GM12873 (cell line): ENCODE data around the gene MYOC.

Experiments
- TF ChIP-seq, protein P1 (sequence below): IDR thresholded peaks from 2 replicates; pipeline ENCODE4 v1.5.1; 2012; ENCODE audit warnings: low read depth, mild to moderate bottlenecking, moderate library complexity, low read length, control low read depth; ENCODE audit not compliant: insufficient read depth; ENCODE audit errors: missing control alignments

The MYOC gene

DNA sequence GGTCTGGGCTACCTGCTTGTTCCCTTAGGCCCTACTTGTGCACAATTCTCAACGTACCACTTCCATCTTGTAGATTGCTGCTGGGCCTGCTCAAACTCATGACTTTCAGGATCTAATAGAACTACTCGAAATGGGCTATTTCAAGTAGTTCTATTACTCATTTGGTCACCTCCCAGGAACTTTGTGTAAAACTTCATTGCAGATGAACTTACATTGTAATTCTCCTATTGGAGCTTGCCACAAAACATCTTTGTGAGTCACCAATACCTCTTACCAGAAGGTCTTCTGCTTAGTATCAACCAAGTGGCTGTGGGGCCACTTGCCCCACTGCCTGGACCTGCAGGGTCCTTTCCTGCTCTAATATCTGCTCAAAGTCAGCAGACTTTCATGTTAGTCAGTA lies 41.2 kb downstream of the MYOC start:
- TF ChIP-seq, protein P1, sequence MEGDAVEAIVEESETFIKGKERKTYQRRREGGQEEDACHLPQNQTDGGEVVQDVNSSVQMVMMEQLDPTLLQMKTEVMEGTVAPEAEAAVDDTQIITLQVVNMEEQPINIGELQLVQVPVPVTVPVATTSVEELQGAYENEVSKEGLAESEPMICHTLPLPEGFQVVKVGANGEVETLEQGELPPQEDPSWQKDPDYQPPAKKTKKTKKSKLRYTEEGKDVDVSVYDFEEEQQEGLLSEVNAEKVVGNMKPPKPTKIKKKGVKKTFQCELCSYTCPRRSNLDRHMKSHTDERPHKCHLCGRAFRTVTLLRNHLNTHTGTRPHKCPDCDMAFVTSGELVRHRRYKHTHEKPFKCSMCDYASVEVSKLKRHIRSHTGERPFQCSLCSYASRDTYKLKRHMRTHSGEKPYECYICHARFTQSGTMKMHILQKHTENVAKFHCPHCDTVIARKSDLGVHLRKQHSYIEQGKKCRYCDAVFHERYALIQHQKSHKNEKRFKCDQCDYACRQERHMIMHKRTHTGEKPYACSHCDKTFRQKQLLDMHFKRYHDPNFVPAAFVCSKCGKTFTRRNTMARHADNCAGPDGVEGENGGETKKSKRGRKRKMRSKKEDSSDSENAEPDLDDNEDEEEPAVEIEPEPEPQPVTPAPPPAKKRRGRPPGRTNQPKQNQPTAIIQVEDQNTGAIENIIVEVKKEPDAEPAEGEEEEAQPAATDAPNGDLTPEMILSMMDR, result no peak

DNA sequence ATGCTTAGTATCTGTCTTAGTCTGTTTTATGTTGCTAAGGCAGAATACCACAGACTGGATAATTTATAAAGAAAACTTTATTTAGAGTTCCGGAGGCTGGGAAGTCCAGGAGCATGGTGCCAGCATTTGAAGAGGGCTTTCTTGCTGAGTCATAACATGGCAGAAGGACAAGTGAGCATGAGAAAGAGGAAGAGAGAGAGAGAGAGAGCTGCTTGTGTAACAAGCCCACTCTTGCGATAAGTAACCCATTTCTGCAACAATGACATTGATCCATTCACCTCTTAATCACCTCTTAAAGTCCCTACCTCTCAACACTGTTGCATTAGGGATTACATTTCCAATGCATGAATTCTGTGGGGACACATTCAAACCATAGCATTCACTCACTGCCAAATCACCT lies 42.1 kb downstream of the MYOC start:
- TF ChIP-seq, protein P1, result no peak

DNA sequence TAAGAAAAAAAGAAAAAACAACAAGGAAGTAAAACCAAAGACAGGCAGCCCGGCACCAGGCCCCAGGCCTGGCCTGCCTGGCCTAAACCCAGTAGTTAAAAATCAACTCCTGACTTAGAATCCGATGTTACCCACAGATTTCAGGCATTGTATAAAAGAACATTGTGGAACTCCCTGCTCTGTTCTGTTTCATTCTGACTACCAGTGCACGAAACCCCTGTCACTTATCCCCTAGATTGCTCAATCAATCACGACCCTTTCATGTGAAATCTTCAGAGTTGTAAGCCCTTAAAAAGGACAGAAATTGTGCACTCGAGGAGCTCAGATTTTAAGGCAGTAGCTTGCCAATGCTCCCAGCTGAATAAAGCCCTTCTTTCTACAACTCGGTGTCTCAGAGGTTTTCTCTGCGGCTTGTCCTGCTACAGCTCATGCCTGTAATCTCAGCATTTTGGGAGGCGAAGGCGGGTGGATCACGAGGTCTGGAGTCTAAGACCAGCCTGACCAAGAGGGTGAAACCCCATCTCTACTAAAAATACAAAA lies 46.0 kb downstream of the MYOC start:
- TF ChIP-seq, protein P1, result no peak

DNA sequence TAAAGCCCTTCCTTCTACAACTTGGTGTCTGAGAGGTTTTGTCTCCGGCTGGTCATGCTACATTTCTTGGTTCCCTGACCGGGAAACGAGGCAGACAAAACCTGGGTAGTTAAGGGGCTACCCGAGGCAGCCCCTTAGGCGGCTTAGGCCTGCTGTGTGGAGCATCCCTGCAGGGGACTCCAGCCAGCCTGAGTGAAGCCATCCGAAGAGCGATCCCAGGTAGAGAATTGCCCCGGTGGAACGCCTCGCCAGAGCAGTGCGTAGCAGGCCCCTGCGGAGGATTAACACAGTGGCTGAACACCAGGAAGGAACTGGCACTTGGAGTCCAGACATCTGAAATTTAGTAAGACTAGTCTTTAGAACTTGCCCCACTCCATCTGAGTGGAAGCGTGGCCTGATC lies 51.6 kb downstream of the MYOC start:
- TF ChIP-seq, protein P1, result no peak

DNA sequence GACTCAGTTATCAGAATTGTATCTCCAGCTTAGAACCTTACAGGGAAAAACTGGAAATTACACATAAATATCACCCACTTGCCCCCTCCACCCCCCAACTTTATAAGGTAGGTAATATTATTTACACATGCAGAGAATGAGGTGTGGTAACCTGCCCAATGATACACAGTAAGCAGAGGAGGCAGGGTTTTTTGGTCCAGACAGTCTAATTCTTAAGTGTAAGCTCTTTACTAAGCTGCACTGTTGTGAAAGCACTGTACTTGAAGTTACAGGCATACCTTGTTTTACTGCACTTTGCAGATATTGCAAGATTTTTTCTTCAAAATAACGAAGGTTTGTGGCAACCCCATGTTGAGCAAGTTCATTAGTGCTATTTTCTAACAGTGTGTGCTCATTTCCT lies 55.3 kb downstream of the MYOC start:
- TF ChIP-seq, protein P1, result no peak

DNA sequence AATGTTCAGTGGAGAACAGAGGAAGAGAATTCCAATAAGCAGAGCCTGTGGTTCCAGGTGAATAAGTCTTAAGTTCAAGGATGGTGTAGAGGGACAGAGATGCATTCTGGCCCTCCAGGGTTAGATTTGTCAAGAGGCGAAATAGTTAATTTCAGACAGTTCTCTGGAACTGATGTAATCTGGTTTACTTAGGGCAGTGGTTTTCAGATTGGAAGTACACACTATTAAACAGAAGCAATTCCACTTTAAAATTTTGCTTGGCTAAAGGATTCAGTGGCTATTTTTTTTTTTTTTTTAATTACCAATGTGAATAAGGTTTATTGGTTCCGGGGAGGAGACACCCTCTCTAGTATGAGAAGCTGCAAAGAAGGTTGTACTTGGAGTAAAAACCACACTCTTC lies 55.8 kb downstream of the MYOC start:
- TF ChIP-seq, protein P1, result no peak

DNA sequence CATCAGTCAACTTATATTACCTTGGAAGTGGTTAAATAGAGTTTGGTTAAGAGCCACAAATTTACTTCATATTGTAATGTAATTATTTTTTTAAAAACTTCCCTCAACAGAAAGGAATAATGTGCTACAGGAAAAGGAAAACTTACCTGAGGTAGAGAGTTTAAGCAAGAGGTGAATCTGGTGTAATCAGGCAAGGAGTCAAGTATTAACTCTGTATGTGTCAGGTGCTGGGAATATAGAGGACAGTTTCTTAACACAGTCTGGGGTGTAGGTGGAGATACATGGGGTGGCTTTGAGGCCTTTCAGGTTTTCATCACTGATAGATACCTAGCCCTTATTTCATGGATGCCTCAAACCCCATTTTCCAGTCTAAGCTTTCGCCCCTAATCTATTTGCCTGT lies 56.4 kb downstream of the MYOC start:
- TF ChIP-seq, protein P1, result no peak

DNA sequence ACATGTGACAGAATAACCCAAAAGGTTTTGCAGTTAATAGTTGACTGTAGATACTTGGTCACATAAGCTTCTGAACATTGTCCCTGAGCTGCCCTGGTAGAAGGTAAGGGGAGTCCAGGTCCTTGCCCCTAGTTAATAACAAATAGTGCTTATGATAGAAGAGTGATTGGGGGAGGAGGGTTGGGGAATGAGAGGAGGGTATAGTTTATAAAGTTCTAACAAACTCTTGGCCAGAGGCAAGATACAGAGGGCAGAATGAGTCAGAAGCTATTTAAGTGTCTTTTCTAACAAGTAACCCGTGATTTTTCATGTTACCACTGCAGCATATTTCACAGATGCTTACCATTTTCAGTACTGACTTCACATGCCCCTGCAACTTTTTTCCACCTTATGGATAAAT lies 57.2 kb downstream of the MYOC start:
- TF ChIP-seq, protein P1, result no peak
